HG02938 (cell line): ENCODE measurements around the gene TSPAN9.

Source experiments
- ATAC-seq: cut with Tn5 transposase; IDR thresholded peaks from one replicate; pipeline ENCODE4 v1.9.1; 2021; ENCODE audit warnings: mild to moderate bottlenecking, moderate library complexity; ENCODE audit not compliant: unreplicated experiment

Gene TSPAN9

DNA sequence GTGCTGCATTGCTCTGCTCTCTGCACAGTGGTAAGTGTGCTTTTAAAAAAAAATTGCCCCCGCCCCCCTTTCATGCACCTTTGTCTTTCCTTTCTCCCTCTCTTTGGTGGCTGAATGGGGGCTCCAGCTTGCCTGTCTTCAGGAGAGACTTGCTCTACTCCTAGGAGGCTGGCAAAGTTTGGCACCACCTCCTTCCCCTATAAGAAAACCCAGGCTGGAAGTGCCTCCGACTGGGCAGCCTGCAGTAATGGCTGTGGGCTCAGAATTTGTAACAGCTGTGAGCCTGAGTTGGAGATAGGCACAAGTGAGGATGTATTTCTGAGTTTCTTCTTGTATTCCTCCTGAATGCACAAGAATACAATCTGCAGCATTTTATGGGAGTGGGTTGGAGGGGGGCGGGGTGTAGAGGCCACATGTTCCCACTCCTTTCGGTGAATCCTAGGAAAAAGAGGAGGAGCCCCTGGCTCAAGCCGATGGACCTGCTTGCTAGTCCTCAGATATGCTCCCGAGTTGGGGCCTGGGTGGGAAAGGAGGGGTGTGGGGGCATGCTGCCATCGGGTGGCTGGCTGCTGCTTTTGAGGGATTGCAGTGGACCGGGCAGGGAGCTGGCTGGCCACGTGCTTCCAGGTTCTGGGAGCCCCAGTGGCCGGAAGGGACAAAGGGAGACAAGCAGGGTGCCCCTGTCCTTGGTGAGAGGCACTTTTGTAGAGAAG, 124.3 kb downstream of the TSPAN9 start:
- no peak for ATAC-seq

DNA sequence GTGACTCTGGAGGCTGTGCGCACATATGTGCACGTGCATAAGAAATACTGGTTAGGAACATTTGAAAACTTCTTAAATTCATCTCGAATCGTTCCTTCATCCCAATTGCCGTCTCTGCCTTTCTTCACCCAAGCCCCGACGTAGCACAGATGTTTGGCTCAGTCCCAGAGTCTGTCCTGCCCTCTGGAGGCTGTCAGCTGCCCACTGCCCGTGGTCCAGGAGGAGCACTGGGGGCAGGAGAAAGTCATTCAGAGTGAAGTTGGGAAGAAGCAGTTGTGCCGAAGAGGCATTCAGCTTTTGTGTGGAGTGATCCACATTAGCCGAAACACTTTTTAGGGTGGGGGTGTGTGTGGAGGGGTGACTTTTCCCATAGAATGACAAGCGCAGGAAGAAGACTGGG, 124.9 kb downstream of the TSPAN9 start:
- ATAC-seq = no peak

DNA sequence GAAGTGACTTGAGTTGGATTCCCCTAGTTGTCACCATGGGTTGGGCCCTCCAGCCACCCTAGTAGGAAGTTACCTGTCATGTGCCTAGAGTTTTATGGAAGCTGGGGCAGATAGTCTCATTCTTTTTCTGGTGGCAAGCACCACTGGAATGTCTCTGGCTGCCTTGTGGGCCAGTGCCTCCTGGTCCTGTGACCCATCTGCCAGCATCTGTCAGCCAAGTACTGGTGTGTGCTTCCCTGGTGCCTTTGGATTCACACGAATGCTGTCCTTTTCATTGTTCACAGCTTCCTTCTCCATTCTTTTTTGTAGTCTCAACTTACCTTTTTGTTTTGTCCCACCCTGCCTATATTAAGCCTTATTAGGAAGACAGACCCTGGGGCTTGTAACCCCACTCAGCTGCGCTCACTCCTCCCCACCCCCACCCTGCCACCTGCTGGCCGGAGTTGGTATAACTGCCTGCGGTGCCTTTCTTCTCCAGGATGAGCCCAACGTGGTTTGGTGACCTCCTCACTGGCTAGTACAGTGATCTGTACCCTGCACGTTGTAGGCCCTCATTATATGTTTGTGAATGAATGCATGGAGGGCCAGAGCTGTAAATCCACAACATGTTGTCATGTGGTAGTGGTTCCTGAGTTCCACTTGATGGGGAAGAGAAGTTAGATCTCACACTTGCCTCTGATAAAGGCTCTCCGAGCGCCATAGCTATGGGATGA, 125.7 kb downstream of the TSPAN9 start:
- ATAC-seq = no peak

DNA sequence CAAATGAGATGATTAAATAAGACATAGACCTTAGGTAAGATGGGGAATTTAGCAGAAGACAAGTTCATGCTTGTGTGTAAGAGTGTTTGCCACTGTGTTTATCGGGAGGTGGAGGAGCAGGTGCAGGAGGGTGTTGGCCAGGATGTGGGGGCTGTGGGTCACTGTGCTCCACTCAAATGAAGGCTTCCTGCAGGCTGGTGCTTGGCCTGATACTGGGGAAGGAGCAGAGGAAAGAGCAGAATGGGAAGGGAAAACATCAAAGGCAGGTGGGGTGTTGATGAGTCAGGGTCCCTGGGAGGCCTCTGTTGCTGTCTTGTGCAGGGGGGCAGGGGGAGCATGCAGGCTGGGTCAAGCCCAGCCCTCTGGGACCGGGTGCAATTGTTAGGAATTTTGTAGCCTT, 126.5 kb downstream of the TSPAN9 start:
- no peak for ATAC-seq

DNA sequence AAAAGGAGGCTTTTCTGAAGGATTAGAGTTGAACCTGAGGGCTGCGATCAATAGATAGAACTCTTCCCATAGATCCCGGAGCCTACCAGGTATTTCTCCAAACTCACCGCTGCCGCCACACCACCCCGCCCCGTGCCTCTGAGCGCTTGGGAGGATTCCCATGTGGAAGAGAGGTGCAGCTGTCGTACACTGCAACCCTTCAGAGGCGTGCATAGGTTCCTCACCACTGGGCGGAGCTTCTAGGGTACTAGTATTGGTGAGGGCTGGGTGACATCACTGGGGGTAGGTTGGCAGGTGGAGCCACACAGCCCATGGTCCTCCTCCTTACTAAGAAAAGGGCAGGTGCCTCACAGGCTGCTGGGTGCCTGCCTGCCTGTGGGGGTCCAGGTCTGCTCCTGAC, 127.0 kb downstream of the TSPAN9 start:
- ATAC-seq = no peak

DNA sequence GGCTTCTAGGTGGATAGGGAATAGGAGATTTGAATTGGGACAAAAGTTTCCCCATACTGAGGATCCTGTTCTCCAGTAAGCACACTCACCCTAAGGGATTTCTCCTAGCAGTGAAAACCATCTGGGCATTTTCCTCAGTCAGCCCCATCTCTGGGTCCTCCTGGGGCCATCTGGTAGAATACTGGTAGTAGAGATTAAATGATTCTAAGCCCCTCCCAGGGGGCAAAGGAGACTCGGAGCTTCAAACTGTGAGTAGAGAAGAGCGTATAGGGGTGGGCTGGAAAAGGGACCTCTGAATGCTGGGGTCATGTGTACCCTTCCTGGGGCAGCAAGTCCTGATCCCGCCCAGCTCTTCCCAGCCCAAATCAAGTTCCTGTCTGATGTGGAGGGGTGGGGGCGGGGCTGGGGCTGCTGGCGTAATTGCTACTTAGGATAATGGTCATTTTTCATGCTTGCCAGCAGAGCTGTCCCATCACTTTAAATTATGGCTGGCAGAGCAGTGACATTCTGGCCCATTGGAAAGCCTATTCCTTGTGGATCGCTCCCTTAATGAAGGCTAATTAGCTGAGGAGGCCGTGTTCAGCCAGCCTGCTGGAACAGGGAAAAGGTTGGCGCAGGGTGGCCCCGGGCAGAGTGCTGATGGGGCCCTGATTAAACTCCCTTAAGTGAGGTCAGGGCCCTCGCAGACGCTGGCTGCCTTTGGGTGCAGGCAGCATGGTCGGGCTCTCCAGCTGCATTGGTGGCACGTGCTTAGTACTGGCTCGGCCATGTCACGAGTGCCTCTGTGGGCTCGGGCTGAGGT, 127.8 kb downstream of the TSPAN9 start:
- no peak for ATAC-seq

DNA sequence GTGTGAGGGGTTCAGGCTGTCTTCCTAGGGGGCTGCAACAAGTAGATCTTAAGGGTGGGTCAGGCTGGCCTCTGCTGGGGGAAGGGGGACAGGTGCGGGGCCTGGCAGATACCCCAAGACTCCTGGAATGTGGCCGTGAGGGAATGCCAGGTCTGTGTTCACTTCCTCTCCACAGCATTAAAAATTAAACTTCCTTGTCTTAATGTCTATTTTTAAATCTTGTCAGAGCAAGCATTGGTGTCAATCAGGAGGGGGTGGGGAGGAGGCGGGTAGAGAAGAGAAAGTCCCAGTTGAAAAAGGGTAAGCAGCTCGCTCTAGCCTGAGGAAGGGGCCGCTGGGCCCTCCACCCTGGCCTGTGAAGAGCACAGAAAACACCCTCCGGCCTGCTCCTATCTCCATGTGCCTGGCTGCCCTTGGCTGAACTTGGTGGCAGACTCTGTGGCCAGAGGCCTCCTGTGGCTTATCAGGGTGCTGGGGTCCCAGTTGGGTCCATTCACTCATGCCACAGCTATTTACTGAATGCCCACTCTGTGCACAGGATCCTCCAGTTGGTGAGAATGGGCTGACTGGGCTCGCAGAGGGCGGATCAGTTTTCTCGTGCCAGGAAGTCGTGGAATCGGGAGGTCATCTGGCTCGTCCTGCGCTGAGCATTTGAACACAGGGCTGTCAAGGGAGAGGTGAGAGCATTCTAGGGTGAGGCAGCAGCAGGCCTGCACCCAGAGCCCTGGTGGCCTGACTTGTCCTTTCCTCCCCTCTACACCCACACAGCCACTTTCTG, 128.8 kb downstream of the TSPAN9 start:
- no peak for ATAC-seq

DNA sequence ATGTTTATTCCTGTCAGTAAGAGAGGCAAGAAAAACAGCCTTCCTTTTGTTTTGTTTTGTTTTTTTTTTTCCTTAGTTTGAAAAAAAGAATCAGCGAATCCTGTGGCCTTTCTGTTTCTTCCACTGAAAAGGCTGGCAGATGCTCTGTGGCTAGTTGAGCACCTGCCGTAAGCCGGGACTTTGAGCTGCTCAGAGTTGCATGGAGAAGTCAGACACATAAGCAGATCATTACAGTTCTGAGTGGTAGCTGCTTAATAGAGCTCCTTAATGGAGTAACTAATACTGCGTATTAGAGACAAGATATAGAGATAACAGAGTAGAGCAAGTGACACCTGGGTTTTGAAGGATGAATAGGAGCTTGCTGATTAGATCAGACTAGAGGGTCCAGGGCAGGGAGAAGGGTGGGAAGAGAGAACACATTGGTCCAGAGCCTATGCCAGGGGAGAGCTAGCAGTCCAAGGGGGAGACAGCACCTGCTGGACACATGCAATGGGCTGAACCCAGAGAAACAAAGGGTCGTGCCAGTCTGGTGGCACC, 129.4 kb downstream of the TSPAN9 start:
- no peak for ATAC-seq

DNA sequence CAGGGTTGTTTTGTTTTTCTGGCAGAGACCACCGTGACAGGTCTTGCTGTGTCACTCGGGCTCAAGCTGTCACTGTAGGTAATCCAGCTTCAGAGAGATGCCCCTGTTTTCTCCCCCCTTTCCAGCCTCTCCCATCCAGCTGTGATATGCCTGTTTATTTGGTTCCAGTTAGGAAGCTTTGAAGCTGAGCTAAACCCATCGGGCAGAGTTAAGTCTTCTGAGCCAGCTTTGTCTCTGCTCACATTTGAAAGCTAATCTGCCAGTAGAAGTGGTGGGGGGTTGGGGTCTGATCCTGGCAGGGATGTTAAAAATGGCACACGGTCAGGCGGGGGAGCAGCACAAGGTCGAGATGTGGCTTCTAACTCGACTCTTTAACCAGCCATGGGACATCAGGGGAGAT, 130.0 kb downstream of the TSPAN9 start:
- ATAC-seq = no peak

DNA sequence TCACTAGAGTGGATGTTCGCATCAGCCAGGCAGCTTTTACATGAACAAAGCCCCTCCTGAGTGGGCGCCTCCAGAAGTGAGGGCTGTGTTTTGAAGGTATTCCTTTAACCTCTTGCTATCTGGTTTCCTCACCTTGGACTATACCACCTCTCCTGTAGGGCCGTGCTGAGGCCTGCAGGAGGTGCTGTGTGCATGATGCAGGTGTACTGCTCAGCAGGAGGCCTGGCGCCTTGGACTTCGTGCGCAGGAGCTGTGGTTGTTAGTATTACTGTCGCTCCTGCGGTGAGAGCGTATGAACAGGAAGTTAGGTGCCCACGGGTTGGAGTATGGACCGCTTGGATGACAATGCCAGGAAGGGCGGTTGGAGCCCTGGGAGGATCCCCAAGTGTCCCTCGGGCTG, 130.7 kb downstream of the TSPAN9 start:
- no peak for ATAC-seq

DNA sequence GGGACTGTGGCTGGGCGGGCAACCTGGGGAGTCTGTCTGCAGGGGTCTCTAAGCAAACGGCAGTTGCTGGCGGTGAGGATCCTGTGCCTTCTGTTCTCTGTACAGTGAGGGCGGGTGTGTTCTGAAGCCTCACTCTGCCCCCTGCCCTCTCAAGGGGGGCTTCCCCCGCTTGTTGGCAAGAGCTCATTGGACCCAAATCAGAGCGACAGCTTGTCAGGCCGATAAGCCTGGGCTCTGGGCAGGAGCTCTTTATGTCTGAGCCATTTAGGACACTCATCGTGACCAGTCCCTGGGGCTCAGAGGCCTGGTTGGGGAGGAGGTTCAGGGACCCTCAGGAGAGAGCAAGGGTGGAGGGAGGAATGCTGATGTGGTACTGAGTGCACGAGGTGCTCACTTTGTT, 136.0 kb downstream of the TSPAN9 start:
- ATAC-seq = no peak

DNA sequence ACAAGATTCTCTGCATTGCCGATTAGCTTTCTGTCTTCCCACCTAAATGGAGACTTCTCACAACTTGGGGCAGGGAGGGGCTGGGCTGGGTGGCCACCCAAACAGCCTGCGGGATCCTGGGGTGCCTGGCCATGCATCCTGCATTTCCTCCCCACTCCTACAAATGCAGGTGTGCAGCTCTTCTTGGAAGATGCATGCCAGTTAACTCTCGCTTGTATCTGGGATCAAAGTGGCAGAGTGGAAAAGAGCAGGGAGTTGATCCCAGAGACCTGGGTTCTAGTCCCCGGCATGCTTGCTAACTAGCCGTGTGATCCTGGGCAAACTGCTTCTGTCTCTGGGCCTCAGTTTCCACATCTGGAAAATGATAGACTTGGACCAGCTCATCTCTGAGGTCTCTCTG, 136.6 kb downstream of the TSPAN9 start:
- no peak for ATAC-seq

DNA sequence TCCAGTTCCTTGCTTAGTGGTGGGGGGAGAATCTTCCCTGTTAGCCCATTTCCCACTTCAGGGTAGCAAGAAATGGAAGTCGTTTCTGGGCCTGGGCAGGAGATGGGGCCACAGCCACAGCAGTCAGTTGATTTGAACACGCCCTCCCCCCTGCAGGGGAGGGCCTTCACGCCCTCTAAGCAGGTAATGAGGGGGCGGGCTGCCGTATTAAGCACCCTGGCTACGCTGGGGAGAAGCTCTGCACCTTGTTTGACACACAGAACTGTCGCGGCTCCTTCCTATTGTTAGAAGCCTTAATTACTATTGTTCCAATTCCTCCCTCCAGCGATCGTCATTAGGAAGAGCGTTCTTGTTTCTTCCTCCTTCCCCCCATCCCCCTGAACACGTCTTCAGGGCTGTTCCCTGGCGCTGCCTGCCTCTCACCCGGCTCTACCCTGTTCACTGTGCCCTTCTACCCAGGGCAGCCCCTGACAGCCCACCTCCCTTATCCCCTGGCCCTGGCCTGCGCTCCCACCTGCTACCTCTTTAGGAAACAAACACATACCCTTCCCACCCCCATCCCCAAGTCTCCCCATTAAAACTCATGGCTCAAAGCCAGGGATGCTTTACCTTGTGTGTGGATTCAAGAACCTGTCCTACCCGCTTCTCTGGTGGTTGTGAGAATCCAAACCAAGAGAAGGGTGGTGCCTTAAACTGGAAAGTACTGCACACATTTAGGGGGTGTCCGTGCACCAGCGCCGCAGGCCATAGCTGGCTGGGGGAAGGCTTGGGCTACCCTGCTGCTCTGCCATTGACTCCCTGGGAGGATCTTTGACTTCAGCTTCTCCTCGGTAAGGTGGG, 137.6 kb downstream of the TSPAN9 start:
- no peak for ATAC-seq

DNA sequence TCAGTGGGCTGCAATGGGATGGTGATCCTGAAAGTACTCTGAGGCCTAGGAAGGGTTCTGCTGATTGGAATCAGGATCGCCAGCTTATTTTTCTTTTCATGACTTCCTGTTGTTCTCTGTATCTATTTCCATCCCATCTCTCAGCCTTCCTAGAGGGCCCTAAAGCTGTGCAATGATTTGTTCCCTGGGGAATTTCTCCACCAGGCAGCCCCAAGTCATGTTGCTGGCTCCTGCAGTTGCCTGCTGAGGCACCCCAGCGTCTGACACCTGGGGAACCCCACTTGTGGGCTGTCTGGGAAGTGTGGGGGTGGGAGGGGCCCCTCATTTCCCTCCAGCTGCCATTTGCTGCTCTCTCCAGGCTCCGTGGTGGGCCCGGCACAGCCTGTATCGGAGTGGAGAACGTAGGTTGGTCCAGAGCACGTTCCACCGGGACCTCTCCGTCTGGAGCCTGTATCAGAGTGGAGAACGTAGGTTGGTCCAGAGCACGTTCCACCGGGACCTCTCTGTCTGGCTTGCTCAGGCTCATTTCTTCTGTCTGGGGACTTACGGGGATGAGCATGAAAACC, 138.3 kb downstream of the TSPAN9 start:
- no peak for ATAC-seq

DNA sequence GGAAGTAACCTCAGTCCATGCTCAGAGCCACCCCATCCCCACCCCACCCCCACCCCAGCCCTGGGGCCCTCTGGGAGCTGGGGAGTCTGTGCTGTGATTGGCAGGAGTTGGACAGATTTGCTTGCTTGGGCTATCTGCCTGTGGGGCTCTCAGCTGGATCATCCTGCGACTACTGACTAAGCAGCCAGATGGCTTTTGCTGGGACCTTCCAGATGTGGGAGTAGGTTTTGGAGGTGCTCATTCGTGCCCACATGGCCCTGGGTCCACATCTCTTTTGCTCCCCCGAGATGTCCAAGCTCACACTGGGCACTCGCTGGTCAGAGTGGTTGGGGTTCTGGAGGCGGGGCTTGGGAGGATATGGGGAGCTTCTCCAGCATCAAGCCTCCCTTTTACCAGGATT, 138.9 kb downstream of the TSPAN9 start:
- no peak for ATAC-seq

DNA sequence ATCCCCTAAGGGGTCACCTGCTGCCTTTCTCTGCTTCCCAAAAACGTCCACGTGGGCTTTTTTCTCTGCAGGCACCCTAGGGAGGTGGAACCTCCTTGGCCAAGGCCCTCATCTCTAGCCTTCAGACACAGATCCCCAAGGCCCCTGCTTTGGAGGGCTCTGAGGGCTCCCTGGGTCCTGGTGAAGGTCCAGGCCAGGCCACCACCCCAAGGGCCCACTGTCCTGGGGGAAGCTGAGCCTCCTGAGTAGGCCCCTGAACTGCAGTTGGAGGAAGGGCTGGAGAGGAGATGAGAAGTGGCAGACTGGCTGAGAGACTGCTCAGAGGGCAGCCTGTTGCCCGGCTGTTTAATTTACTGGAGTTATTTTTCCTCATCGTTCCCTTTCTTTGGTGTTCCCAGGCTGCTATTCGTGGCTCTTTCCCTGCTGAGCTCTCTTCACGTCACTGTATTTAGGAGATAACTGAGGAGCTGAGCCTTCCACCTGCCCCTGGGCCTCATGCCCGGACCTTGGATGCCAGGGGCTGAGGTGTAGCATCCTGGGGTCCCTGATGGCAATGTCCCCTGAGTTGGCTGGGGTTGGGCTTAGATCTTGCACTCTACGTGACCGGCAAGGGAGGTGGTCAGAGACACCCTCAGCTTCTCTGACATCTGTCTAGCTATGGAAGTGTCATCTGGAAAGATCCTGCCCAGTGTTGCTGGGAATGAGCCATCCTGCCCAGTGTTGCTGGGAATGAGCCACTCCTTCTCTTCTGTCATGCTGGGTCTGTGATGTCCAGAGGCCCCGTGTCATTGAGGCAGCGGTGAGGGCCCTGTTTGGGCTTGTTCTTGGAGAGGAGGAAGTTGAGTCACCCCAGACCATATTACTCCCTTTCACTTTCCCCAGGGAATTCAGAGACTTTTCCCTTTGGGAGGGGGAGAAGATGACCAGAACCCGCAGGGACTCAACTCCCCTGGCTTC, 139.8 kb downstream of the TSPAN9 start:
- no peak for ATAC-seq

DNA sequence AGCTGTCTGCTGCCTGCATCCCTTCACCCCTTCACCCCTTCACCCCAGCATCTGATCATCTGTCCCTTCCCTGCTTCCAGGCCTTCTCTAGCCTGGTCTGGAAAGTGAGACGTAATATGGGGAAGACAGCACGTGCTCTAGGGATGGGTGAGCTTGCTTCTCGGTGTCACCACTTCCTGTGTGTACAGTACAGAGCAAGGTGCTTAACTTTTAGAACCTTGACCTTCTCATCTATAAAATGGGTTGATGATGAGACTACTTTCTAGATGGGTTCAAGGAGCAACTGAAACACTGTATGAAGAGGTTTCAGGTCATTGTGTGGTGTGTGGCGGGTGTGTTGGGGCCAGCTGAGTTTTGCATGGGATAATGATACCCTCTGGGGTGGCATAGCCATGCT, 140.5 kb downstream of the TSPAN9 start:
- ATAC-seq = no peak
